HG03064 (cell line): ENCODE measurements around the gene SRMS.
"Not testable (repeated sequence)": the region's sequence is repeated elsewhere in the genome, so short reads cannot be mapped to it uniquely, and the experiment has no call there.

Experiments
- ATAC-seq: cut with Tn5 transposase; IDR thresholded peaks from one replicate; pipeline ENCODE4 v1.9.1; 2021; ENCODE audit warnings: low read depth; ENCODE audit not compliant: unreplicated experiment

SRMS gene

DNA sequence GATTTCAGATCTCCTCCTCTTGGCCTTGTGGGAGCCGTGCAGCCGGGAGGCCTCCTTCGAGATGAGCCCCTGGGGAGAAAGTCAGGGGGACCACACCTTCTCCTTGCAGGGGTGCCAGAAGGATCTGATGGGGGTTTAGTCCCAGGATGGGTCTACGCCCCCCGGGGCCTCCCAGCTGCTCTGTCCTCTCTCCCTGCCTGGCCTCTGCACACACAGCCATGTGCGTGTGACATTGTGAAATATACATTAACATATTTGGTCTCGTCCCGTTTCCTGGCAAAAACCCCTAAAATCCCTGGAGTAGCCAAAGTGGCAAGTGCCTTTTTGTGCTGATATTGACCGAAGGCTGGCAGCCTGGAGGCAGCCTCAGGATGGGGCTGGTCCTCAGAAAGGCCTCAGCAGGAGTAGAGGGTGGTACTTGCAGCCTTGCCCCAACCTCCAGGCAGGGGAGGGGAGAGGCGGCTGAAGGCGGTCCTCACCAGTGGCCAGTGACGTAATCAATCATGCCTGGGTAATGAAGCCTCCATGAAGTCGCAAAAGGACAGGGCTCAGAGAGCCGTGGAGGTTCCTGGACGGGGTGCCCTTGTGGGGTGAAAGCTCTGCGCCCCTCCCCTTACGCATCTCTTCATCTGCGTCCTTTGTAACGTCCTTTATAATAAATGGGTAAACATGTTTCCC is 31.6 kb upstream of the SRMS start:
- no peak for ATAC-seq

DNA sequence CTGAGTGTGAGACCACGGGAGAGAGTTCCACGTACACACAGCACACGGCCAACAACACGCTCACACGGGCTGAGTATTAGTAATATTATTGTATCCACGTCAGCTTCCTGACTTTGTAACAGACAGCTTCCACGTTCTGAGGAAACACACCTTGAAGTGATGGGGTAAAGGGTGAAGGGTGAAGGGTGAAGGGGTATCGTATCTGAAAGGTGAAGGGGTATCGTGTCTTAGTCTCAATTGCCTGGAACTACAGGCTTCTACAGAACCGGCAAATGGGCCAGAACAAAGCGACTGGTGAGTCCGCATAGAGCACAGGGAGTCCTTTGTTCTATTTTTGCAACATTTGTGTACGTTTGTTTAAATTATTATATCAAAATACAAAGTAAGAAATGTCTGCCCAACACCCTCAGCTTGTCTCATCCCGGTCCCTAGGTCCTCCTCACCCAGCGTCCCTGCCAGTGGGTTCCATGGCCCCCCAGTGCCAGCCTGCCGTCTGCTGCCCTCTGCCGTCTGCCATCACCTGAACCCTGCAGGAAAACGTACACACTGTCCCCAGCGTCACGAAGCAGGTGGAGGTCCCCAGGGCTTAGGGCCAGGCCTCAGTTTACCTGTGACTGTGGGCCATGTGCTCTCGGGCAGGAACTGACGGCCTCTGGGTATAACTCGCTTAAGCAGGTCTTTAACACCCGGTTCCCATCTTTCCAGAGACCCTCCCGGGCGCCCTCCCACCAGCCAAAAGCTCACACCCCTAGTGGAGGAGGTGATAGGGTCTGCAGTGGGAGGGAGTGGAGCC is 30.9 kb upstream of the SRMS start:
- no peak for ATAC-seq

DNA sequence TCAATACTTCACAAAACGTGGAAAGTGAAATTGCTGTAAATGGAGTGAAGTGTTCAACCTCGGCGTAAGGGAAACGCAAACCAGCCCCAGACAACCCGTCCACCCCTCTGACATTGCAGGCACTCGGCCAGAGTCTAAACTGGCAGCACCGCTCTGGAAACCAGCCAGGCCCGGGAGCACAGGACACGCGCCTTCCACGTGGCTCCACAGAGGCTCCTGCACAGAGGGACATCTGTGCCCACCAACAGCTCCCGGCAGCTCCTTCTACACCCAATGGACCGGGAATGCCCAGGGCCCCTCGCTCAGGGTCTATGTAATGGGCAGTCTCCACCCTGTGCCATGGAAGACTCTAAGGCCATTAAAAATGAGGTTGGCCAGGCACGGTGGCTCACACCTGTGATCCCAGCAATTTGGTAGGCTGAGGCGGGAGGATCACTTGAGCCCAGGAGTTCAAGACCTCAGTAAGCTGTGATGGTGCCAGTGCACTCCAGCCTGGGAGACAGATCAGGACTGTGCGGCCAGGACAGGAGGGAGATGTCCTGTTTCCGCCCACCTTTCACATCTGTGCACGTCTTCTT is 29.9 kb upstream of the SRMS start:
- ATAC-seq: no peak

- ATAC-seq: no peak
Measured at GRCh38 chr20:63576311-63576710, 28.8 kb upstream of the SRMS start.

DNA sequence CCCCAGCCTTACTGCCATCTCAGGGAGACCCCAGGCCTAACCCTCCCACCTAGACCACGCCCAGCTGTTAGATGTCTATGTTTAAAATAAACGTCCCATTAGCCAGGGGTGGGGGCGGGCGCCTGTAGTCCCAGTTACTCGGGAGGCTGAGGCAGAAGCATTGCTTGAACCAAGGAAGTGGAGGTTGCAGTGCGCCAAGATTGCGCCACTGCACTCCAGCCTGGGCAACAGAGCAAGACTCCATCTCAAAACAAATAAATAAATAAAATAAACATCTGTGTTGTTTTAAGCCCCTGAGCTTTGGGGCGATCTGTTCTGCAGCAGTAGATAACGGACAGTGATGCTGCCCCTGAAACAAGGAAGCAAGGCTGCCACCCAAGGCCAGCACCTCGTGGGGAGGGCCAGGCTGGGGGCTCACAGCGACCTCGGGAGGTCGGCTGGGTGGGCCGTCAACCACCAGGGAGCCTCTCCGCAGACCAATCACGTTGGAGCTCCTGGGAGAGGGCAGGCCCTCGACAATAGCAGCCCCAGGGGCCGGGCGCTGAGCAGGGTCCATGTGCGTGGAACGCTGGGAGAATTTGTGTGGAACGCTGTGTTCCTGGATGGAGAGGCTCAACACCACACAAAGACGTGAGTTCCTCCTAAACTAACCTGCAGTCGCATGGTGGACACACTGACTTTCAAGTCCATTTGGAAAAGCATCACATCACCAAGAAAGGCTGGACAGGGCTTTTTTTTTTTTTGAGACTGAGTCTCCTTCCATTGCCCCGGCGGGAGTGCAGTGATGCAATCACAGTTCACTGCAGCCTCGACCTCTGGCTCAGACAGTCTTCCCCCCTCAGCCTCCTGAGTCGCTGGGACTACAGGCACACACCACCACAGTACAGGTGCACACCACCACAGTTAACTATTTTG is 27.5 kb upstream of the SRMS start:
- ATAC-seq: no peak

DNA sequence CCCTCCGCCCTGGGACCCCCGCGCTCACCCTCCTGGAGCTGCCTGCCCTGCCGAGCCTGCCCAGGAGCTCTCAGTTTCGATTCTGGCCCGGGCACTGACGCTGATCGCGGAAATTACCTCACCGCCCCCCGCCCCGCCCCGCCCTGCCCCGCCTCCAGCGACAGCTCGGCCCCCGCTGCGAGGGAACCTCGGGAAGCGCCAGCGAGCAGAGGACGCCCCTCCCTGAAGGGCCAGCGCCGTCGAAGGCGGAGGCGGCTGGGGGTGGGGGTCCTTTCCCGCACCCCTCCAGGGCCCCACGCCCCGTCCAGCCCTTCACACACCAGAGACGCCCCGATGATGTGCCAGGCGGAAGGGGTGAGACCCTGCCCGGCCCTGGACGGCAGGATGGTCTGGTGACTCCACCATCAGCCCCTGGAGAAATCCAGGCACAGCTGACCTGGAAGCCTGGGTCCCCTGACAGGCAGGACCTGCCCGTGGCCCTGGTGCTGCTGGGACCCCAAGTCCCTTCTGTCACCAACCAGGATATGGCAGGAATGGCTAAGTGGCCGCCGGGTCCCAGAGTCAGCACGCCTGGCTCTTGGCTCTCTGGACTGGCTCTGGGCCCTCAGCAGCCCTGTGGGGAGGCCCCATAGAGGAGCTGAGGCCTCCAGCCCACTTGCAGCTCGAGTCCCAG is 26.7 kb upstream of the SRMS start, which contains the start of gene HELZ2:
HELZ2 (minus strand) TSS at position 84 of the 673 bp plus-strand sequence. CDS start 1,854 bp downstream, outside the sequence.
- ATAC-seq: no peak

DNA sequence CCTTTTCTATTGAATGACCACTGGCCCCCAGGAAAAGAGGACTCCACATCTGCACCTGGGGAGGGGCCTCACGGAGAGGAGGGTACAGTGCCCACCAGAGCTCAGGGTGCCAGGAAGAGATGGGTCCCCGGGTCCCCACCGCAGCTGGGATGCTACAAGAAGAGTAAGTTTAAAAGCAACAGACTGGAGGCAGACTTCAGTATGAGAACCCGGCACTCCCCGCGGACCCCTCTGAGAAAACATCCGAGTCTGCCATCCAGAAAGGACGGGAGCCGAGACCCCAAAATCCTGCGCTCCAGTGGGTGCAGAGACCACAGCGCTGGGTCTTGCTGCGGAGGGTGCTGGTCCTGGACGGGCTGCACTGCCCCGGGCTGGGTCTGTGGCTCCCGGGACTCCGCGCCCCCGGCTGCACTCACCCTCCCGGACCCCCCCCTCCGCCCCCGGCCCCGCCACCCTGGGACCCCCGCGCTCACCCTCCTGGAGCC is 26.1 kb upstream of the SRMS start:
- ATAC-seq: no peak

GRCh38 chr20:63572788-63573646 is 25.5 kb upstream of the SRMS start:
- ATAC-seq: no peak

DNA sequence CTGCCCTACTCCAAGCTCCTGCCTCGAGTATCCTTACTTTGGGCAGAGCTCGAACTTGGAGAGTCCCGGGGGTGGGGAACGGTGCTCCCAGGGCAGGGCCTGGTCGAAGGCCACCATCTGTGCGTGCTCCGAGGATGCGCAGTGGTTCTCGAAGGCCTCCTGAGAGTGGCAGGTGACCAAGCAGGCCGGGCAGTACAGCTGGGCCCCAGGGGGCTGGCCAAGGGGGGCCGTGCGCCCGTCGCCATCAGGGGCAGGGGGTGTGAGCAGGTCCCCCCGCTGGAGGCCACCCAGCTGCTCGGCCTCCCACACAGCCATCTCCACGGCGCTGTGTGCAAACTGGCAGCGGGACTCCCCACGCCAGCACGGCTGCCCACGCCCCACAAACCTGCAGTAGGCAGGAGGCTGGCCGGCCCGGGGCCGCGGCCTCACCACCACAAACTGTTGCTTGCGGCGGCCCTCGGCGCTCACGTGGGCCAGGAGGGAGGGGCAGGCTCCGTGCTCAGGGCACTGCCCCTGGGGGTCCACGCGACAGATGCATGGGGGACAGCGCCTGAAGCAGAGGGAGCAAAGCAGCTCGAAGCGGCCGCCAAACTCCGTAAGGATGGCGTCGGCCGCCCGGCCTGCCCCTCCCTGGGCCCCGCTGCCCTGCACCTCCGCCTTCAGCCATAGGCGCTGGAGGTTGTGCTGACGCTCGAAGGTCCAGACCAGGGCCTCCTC is 24.7 kb upstream of the SRMS start:
- no peak for ATAC-seq

DNA sequence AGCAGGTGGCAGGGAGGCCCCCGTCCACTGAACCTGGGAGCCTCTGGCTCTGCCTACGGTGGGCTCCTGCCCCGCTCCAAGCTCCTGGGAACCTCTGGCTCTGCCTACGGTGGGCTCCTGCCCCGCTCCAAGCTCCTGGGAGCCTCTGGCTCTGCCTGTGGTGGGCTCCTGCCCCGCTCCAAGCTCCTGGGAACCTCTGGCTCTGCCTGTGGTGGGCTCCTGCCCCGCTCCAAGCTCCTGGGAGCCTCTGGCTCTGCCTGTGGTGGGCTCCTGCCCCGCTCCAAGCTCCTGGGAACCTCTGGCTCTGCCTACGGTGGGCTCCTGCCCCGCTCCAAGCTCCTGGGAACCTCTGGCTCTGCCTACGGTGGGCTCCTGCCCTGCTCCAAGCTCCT is 23.5 kb upstream of the SRMS start:
- not testable (repeated sequence) for ATAC-seq

GRCh38 chr20:63570281-63571086 is 22.9 kb upstream of the SRMS start:
- no peak for ATAC-seq

DNA sequence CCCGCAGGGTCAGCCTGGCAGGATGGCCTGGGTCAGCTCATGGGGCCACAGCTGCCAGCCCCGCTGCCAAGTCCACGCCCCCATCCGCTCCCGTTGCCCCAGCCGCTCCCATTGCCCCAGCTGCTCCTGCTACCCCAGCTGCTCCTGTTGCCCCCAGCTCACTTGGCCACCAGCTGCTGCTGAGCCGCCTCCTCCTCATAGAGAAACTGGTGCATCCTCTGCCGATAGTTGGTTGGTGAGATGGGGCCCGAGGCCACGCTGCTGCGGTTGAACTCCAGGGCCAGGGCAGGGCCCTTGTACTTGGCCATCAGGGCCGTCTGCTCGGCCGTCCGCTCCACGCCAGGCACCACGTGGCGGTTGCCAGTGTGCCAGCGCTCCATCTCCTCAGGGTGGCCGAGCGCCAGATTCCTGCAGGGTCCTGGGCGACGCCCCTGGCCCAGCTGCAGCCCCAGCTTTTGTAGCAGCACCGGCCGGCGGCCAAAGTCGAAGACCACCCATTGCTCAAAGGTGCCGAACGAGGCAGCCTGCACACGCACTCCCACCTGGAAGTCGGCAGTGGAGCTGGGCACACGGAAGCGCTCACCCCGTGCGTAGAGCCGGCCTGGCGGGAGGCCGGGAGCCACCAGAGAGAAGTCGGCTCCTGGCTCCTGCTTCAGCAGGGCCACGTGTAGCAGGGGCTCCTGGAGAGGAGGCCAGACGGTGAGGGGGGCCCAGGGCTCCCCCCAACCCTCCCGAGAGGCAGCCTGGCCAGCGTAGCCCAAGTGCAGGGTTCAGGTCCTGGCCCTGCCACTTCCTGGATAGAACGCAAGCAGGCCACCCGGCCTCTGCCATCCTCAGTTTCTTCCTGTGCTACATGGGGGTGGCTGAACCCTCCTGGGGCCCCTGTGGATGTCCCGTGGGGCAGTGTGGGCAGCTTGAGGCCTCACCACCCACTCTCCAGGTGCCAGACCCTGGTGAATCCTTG is 21.7 kb upstream of the SRMS start:
- no peak for ATAC-seq

DNA sequence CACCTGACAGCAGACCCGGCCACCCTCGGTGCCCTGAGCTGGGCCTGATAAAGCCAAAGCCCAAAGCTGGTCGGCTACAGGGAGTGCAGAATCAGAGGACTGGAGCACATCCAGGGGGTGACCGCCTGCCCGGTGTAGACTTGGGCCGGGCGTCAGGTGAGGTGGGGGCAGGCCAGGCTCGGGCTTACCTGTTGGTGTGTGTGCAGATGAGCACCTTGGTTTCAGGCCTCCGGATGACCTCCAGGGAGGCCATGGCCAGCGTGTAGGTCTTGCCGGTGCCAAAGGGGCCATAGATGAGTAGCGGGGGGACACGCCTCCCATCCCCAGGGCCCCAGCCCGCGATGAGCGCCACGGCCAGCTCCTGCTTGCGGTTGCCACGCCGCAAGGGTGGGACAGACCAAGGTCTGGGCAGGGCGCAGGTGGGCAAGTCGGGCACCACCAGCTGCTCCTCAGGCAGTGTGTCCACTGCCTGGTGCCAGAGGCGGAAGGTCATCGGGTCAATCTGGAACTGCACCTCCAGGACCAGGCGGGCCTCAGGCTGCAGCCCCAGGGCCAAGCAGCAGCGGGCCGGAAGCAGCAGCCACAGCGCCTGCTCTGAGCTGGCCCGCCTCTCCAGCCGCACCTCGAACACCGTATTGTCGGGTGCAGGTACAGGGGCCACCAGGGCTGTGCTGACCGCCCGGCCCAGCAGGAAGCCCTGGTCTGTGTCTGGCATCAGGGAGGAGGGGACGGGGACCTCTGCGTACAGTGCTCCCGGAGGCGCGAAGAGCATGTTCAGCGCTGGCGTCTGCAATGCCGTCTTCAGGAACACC is 20.8 kb upstream of the SRMS start:
- peak; percentile 16 for ATAC-seq

DNA sequence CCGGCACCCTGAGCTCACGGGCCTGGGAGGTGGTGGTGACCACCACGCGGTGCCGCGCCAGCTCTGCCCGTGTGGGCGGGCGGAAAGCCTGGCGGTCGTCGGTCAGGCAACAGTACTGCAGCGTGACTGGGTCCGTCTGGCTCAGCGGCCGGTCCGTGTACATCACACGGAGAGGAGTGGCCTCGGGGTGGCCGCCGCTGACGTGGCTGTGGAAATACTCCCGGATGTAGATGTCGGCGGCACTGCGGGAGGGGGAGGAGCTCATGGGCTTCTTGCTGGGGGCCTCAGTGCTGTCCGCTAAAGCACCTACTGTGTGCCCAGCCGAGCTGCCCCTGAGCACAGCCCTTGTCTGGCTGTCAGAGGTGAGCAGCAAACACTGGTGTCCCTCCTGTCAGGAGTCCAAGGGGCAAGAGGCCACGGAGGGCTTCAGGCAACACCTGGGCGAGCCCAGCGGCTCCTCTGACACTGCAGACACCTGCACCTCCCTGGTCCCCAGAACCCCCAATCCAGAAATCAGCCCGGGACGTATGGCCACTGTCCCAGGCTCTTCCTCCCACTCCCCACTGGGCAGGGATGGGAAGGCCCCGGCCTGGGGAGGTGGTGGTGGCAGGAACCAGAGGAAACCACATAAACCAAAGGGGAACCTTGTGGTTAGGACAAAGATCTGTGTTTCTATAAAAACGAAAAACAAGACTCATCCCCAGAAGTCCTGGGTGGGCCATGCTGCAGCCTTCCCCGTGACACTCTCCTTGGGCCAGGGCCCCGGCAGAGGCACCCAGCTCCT is 20.0 kb upstream of the SRMS start:
- ATAC-seq: peak; percentile 78

GRCh38 chr20:63567136-63567385 is 19.5 kb upstream of the SRMS start:
- no peak for ATAC-seq
